GM19351 (cell line): ENCODE results near the gene VWA5B2.
A peak's percentile ranks its signal among the peaks of the same experiment; 100 is the strongest.

ENCODE experiments used
- ATAC-seq: cut with Tn5 transposase; IDR thresholded peaks from one replicate; pipeline ENCODE4 v1.9.1; 2021; ENCODE audit warnings: mild to moderate bottlenecking, moderate library complexity; ENCODE audit not compliant: unreplicated experiment

Gene VWA5B2

GRCh38 chr3:184229394-184230080 lies at the start of gene VWA5B2:
Gene VWA5B2 (plus strand): TSS chr3:184229585. CDS start chr3:184230529, 944 bp downstream.
- peak; percentile 83 for ATAC-seq

GRCh38 chr3:184180165-184180564 lies 49.2 kb upstream of the VWA5B2 start:
- ATAC-seq = no peak

- ATAC-seq = no peak
Observed at GRCh38 chr3:184181596-184181995, 47.8 kb upstream of the VWA5B2 start.

- no peak for ATAC-seq
Observed at GRCh38 chr3:184183679-184184078, 45.7 kb upstream of the VWA5B2 start.

GRCh38 chr3:184184546-184185230 lies 44.7 kb upstream of the VWA5B2 start:
- ATAC-seq = no peak

- ATAC-seq = peak; percentile 89
Observed at GRCh38 chr3:184185461-184186183, 43.8 kb upstream of the VWA5B2 start.

GRCh38 chr3:184186184-184186901 lies 43.0 kb upstream of the VWA5B2 start, which contains the start of gene ABCF3:
Gene ABCF3 (plus strand): TSS chr3:184186199. CDS start chr3:184186208, 9 bp downstream.
- peak; percentile 29 for ATAC-seq

- ATAC-seq = no peak
Observed at GRCh38 chr3:184186902-184187207, 42.5 kb upstream of the VWA5B2 start.

GRCh38 chr3:184188080-184188479 lies 41.3 kb upstream of the VWA5B2 start:
- no peak for ATAC-seq

- ATAC-seq = no peak
Observed at GRCh38 chr3:184189421-184189820, 40.0 kb upstream of the VWA5B2 start.

GRCh38 chr3:184192889-184193288 lies 36.5 kb upstream of the VWA5B2 start:
- no peak for ATAC-seq

- ATAC-seq = no peak
Observed at GRCh38 chr3:184193991-184194539, 35.3 kb upstream of the VWA5B2 start.

- no peak for ATAC-seq
Observed at GRCh38 chr3:184196536-184196935, 32.8 kb upstream of the VWA5B2 start.

- no peak for ATAC-seq
Observed at GRCh38 chr3:184198509-184198908, 30.9 kb upstream of the VWA5B2 start.

GRCh38 chr3:184200825-184201224 lies 28.6 kb upstream of the VWA5B2 start:
- no peak for ATAC-seq

GRCh38 chr3:184203526-184203925 lies 25.9 kb upstream of the VWA5B2 start:
- ATAC-seq = no peak

- no peak for ATAC-seq
Observed at GRCh38 chr3:184209146-184209923, 20.1 kb upstream of the VWA5B2 start.

GRCh38 chr3:184211297-184211696 lies 18.1 kb upstream of the VWA5B2 start:
- ATAC-seq = no peak

- ATAC-seq = no peak
Observed at GRCh38 chr3:184211718-184212117, 17.7 kb upstream of the VWA5B2 start.

- ATAC-seq = no peak
Observed at GRCh38 chr3:184218814-184219213, 10.6 kb upstream of the VWA5B2 start.
